ENCODE measurements around the gene SRPK3. TPM values are rescaled to one million over a fixed set of nuclear protein-coding genes. Genes with fewer than 3 reads are reported as not detected.
A peak's percentile ranks its signal among the peaks of the same experiment; 100 is the strongest.

SRPK3 gene
- total RNA-seq, 1 donor from 2014 or later = 1.1 TPM

DNA sequence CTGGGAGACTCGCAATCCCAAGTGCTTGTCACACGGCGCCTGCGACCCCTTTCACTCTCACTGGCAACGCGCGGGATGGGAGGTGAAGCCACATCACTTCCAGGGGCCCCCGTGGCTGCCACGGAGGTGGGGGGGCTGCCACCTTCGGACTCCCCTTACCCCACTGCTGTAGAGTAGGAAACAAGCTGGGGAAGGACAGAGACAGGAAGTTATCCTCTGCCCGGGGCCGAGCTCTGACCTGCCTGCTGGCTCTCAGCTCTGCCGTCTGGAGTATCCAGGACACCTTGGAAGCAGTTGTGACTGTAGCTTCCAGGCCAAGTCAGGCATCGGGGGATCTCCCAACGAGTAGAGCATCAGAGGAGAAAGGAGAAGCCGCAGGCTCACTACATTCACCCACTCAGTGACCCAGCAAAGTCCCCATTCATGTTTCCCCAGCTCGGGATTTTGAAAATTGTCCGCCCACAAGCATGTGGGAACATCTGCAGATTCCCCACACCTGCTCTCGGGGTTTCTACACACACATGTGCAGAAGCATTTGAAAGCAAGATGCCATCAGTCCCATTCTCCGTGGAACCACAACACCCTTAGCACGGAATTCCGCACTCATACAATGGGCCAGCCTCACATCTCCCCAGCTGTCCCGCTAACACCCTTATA is 38.7 kb downstream of the SRPK3 start:
- ATAC-seq = no peak
- no peak for DNase-seq (ENCODE audit: low spot score)
- intact Hi-C loops (cut with DNase I) = no loop called here

- intact Hi-C loops (cut with DNase I) = no loop called here
- DNase-seq (ENCODE audit: low spot score) (no peak), ATAC-seq (no peak)
These were observed 39.8 kb downstream of the SRPK3 start for GRCh38 chrX:153820601-153821000.

GRCh38 chrX:153821066-153821465 is 40.2 kb downstream of the SRPK3 start:
- ATAC-seq (no peak), DNase-seq (ENCODE audit: low spot score) (no peak)
- intact Hi-C loops (cut with DNase I) = no loop called here

DNA sequence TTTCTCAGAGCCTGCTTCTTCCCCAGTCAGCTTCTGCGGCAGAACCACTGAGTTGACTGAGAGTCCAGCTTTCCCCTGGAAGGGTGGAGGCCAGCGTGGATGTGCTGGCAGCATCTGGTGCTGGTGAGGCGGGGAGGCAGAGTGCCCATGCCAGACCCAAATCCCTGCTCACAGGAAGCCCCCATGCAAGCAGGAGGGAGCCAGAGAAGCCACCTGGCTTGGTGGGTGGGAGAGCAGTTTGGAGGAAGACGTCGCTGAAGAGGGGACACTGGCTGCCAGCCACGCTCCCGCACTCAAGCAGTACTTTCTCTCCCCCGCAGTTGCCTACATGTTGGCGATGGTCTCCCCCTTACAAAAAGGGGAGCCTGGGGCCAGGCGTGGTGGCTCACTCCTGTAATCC is 43.5 kb downstream of the SRPK3 start:
- ATAC-seq (no peak), DNase-seq (ENCODE audit: low spot score) (no peak)
- intact Hi-C loops (cut with DNase I) = no loop called here

DNA sequence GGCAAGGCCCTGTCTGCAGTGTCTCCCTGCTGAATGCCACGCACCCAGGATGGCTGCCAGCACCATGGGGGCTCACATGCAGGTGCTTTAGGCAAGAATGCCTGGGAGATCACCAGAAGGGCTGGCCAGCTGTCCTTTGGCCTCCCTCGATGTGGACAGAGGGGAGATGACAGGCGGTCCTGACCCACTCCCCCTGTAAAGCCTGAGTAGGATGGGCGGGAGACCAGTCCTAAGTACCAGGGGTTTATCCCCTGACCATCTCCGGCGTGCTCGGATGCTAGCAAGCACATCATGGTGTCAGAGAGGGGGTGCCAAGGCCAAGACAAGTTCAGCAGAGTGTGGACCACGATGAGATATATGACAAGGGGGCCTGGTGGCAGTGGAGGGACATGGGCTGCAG is 44.2 kb downstream of the SRPK3 start:
- no peak for ATAC-seq
- no peak for DNase-seq (ENCODE audit: low spot score)
- intact Hi-C loops (cut with DNase I) = no loop called here

DNA sequence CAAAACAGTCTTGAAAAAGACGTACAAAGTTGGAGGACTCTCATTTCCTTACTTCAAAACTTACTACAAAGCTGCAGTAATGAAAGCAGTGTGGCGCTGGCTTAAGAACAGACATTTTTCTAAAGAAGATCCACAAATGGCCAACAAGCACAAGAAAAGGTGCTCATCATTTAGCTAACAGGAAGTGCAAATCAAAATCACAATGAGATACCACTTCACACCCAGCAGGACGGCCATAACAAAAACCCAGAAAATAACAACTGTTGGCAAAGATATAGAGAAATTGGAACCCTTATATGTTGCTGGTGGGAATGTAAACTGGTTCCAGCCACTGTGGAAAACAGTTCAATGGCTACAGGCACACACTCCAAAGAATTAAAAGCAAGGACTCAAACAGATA is 46.2 kb downstream of the SRPK3 start:
- intact Hi-C loops (cut with DNase I) = no loop called here
- DNase-seq (ENCODE audit: low spot score) = no peak
- no peak for ATAC-seq

- intact Hi-C loops (cut with DNase I) = no loop called here
- ATAC-seq = no peak
- DNase-seq (ENCODE audit: low spot score) = no peak
These were observed 47.1 kb downstream of the SRPK3 start for GRCh38 chrX:153827903-153828302.

- intact Hi-C loops (cut with DNase I) = no loop called here
- ATAC-seq (no peak), DNase-seq (ENCODE audit: low spot score) (no peak)
These were observed 47.5 kb downstream of the SRPK3 start for GRCh38 chrX:153828308-153828707.

GRCh38 chrX:153828723-153829548 is 48.1 kb downstream of the SRPK3 start:
- peak; percentile 31 for ATAC-seq
- DNase-seq (ENCODE audit: low spot score) = no peak
- intact Hi-C loops (cut with DNase I) = no loop called here

GRCh38 chrX:153829549-153829798 is 48.6 kb downstream of the SRPK3 start:
- ATAC-seq = peak; percentile 10
- intact Hi-C loops (cut with DNase I) = no loop called here
- no peak for DNase-seq (ENCODE audit: low spot score)

GRCh38 chrX:153829799-153830639 is 49.2 kb downstream of the SRPK3 start, which contains the start of gene PDZD4:
Gene PDZD4, minus strand, starts transcription at chrX:153830544. Its CDS starts 246 bp downstream, at chrX:153830298.
- intact Hi-C loops (cut with DNase I) = no loop called here
- ATAC-seq (peak; percentile 18), DNase-seq (ENCODE audit: low spot score) (no peak)

GRCh38 chrX:153830640-153831428 is 50.0 kb downstream of the SRPK3 start:
- intact Hi-C loops (cut with DNase I) = no loop called here
- ATAC-seq (no peak), DNase-seq (ENCODE audit: low spot score) (no peak)

DNA sequence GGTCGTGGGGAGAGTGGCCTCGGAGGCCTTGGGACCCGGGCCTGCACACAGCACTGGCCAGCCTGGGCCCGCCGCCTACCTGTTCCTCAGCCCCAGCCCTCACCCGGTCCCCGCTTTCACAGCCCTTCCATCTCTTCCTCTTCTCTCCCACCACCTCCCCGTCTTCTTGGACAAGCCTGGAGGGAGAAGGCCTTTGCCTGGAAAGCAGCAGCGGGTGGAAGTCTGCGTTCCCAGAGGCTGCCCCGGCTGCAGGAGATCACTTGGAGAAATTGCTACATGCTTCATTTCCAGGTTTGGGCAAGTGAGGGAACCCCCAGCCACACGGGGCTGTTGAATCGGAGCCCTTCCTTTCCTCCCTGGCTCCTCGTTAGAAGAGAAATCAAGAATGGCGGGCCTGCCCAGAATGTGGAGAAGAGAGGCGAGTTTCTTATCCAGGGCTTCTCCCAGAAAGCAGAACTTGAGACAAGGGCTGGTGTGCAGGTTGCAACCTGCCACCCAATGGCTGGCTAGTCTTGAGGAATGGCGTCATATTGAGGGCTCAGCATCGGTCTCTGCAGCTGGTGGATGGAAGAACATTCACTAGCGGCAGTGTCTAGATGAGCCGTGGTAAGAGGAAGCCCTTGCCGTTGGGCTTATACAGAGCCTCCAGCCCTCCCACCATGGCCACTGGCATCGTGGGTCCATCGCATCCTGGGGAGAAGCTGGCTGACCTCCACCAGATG is 50.7 kb downstream of the SRPK3 start:
- no peak for DNase-seq (ENCODE audit: low spot score)
- intact Hi-C loops (cut with DNase I) = no loop called here

GRCh38 chrX:153832728-153833127 is 51.9 kb downstream of the SRPK3 start:
- DNase-seq (ENCODE audit: low spot score) (no peak), ATAC-seq (no peak)
- intact Hi-C loops (cut with DNase I) = no loop called here

More for the DNA sequence above, 50.7 kb downstream of the SRPK3 start:
- ATAC-seq = no peak

Other genes with a start within 250 kb of the SRPK3 start
- 11.9 TPM for gene CCNQ, start 181.9 kb upstream of the SRPK3 start, total RNA-seq
- 0.13 TPM for gene DUSP9, start 133.8 kb upstream of the SRPK3 start, total RNA-seq
- gene PNCK, start 107.2 kb upstream of the SRPK3 start, total RNA-seq = 1.6 TPM
- 23.2 TPM for gene SLC6A8, start 93.1 kb upstream of the SRPK3 start, total RNA-seq
- 124 TPM for gene BCAP31, start 56.7 kb upstream of the SRPK3 start, total RNA-seq
- gene ABCD1, start 56.2 kb upstream of the SRPK3 start, total RNA-seq = 10.1 TPM
- 73.1 TPM for gene PLXNB3, start 16.8 kb upstream of the SRPK3 start, total RNA-seq
- 39.9 TPM for gene IDH3G, start 13.3 kb downstream of the SRPK3 start, total RNA-seq
- gene SSR4, start 13.6 kb downstream of the SRPK3 start, total RNA-seq = 110 TPM
- gene PDZD4, start 49.5 kb downstream of the SRPK3 start, total RNA-seq = 36.6 TPM
- gene L1CAM, start 105.1 kb downstream of the SRPK3 start, total RNA-seq = 83.2 TPM
- 5.6 TPM for gene AVPR2, start 123.6 kb downstream of the SRPK3 start, total RNA-seq
- gene ARHGAP4, start 145.2 kb downstream of the SRPK3 start, total RNA-seq = 50.7 TPM
- 73.6 TPM for gene NAA10, start 154.0 kb downstream of the SRPK3 start, total RNA-seq
- 23.0 TPM for gene RENBP, start 163.6 kb downstream of the SRPK3 start, total RNA-seq
- 42.2 TPM for gene HCFC1, start 190.8 kb downstream of the SRPK3 start, total RNA-seq
- gene TMEM187, start 191.7 kb downstream of the SRPK3 start, total RNA-seq = 10.3 TPM
- gene IRAK1, start 238.9 kb downstream of the SRPK3 start, total RNA-seq = 53.9 TPM